Pancreas (tissue), 10 donors: ENCODE results near the gene TOMM40L. TPM values are rescaled to one million over a fixed set of nuclear protein-coding genes. Genes with fewer than 3 reads are reported as not detected.

Experiments
- ATAC-seq, 4 donors: fragments of 200-7000 bp; cut with Tn5 transposase; one replicate each; pipeline versions ENCODE4 v1.8.0 to v1.9.1; 2020; ENCODE audit warnings: mild to moderate bottlenecking in 4 of 4, moderate library complexity in 4 of 4
- DNase-seq, 6 donors: peaks; one replicate each; pipeline ENCODE4 v3.0.0-alpha.2; 2020
- FAIRE-seq: peaks from 2 replicates; lab custom pipeline; 2012; peaks lifted over from hg19 to GRCh38; lab: Jason Lieb, UNC
- H3K27ac ChIP-seq, 4 donors: fragments of 200-600 bp; sonication (generic); 1 replicate in 3 of 4; 2 replicates in 1 of 4; pipeline versions ENCODE4 v1.5.0 to v1.8.0; 2020
- H3K27me3 ChIP-seq, 4 donors: fragments of 200-600 bp; one replicate each; pipeline ENCODE4 v1.8.0; 2021
- H3K36me3 ChIP-seq, 3 donors: fragments of 200-600 bp; sonication (generic) in 1 of 3; one replicate each; pipeline versions ENCODE4 v1.5.0 to v1.8.0; 2020 to 2021
- H3K4me1 ChIP-seq, 3 donors: fragments of 200-600 bp; one replicate each; pipeline ENCODE4 v1.8.0; 2021
- H3K4me3 ChIP-seq, 4 donors: fragments of 200-600 bp; sonication (generic) in 2 of 4; one replicate each; pipeline versions ENCODE4 v1.5.0 to v1.8.0; 2020 to 2021
- H3K9me3 ChIP-seq, 4 donors: fragments of 200-600 bp; one replicate each; pipeline ENCODE4 v1.8.0; 2021
- CTCF ChIP-seq, 4 donors: fragments of 200-600 bp; sonication (generic) in 3 of 4; IDR thresholded peaks; one replicate each; pipeline versions ENCODE4 v1.5.0 to v1.8.0; 2021; ENCODE audit warnings: antibody characterized with exemption in 4 of 4
- WGBS, 2 donors: extraction: QIAGEN DNeasy Blood & Tissue Kit; methylation state at CpG; one replicate each; pipeline ENCODE4 v1.1.7; 2013; 5-methylcytosine and 5-hydroxymethylcytosine counted together
- intact Hi-C, 3 donors: fragments of 100-400 bp; cut with DNase I; formaldehyde crosslinking; loops; one replicate each; pipeline versions ENCODE4 v1.11.1 to v1.14.2; 2022
- polyA plus RNA-seq, 2 donors: library from polyadenylated mRNA; stranded (reverse); fragments of 200-250 nt; gene quantifications; one replicate each; pipeline ENCODE4 v1.2.3, GENCODE V29; 2013
- total RNA-seq, 6 donors: library from RNA; stranded (reverse); fragmentation: NEBNext Ultra II Directional in 4 of 6; extraction: Animal tissue kit (Norgen Biotek cat#: 25700) in 4 of 6; gene quantifications; one replicate each; pipeline versions ENCODE4 v1.2.1 to v1.2.4, GENCODE V29; 2021 to 2023
- donor health status: healthy with polysubstance abuse.
- donor health status: DM: no; HTN: no; CAD: no; lungs with moderate emphysema.
- donor health status: DM: no; HTN: no; CAD: no.
- donor health status: control.
- donor health status: control.
- donor health status: Bipolar disorder and iron deficiency.
- donor health status: DM: yes; HTN: yes; CAD: no.
- donor health status: DM: no; HTN: no; CAD: no.
- donor health status: DM: no; HTN: no; CAD: no.
- donor health status: DM: yes; HTN: yes; CAD: no.

The TOMM40L gene
- total and polyA plus RNA-seq, 8 donors: 1.4 to 5.6 (median 3.1) TPM

GRCh38 chr1:161225178-161225533 is 704 bp upstream of the TOMM40L start:
- H3K4me3 ChIP-seq: no peak overlapping the region
- no peaks in the 10 kb centered on the region for H3K36me3 ChIP-seq
- no peaks in the 10 kb centered on the region for H3K9me3 ChIP-seq
- H3K4me1 ChIP-seq: peaks cover 0 to 11% (median 0%) of the 10 kb centered on the region in 3 donors
- H3K27me3 ChIP-seq: no peaks in the 10 kb centered on the region
- FAIRE-seq: no peak
- ATAC-seq: no peak
- WGBS, 2 donors: 66 to 67% methylated on average over 7 of the region's 7 CpGs
- no peak for TF ChIP-seq CTCF (IDR thresholded peaks at IDR 0.05)
- intact Hi-C loops: loop anchor here in 1 of 3 donors (5.0 to 10.0 kb wide), 2 partner anchors 72 to 150 kb away; no protein-coding TSS in a partner anchor
- no peak for DNase-seq
- peak overlapping the region in 2 of 4 donors; percentile 11 to 26 for H3K27ac ChIP-seq

GRCh38 chr1:161226320-161226711 is 456 bp downstream of the TOMM40L start:
- Histone ChIP-seq H3K4me3 (peak overlapping the region; percentile 30 to 62 (median 42)), H3K27ac (no peak overlapping the region), H3K4me1 (peaks cover 0 to 11% (median 0%) of the 10 kb centered on the region in 3 donors), H3K9me3 (no peaks in the 10 kb centered on the region), H3K36me3 (no peaks in the 10 kb centered on the region), H3K27me3 (no peaks in the 10 kb centered on the region)
- intact Hi-C loops: loop anchor here in 1 of 3 donors (5.0 to 10.0 kb wide), 2 partner anchors 71 to 148 kb away; no protein-coding TSS in a partner anchor
- DNase-seq (no peak), ATAC-seq (no peak), FAIRE-seq (no peak)
- 17 to 24% methylated on average over 14 to 15 of the region's 15 CpGs for WGBS, 2 donors
- no peak for TF ChIP-seq CTCF (IDR thresholded peaks at IDR 0.05)

GRCh38 chr1:161226759-161227158 is 899 bp downstream of the TOMM40L start:
- H3K4me3 ChIP-seq: peak overlapping the region in 3 of 4 donors; percentile 30 to 62 (median 39)
- intact Hi-C loops: loop anchor here in 1 of 3 donors (5.0 to 10.0 kb wide), 2 partner anchors 71 to 148 kb away; no protein-coding TSS in a partner anchor
- ATAC-seq (no peak), FAIRE-seq (no peak), DNase-seq (no peak)
- no peak for TF ChIP-seq CTCF (IDR thresholded peaks at IDR 0.05)
- H3K27ac ChIP-seq: no peak overlapping the region
- no peaks in the 10 kb centered on the region for H3K36me3 ChIP-seq
- WGBS, 2 donors: 59 to 67% methylated on average over 3 of the region's 3 CpGs
- H3K4me1 ChIP-seq: peaks cover 0 to 11% (median 0%) of the 10 kb centered on the region in 3 donors
- no peaks in the 10 kb centered on the region for H3K27me3 ChIP-seq
- H3K9me3 ChIP-seq: no peaks in the 10 kb centered on the region

GRCh38 chr1:161227196-161227871 is 1.5 kb downstream of the TOMM40L start:
- intact Hi-C loops: loop anchor here in 1 of 3 donors (5.0 to 10.0 kb wide), 2 partner anchors 70 to 147 kb away; no protein-coding TSS in a partner anchor
- H3K4me1 ChIP-seq: peaks cover 0 to 11% (median 0%) of the 10 kb centered on the region in 3 donors
- peak overlapping the region in 1 of 4 donors; percentile 26 for H3K4me3 ChIP-seq
- no peaks in the 10 kb centered on the region for H3K9me3 ChIP-seq
- ATAC-seq: peak; percentile 68 to 77 (median 70)
- WGBS, 2 donors: 42 to 50% methylated on average over 11 of the region's 11 CpGs
- no peak for FAIRE-seq
- no peaks in the 10 kb centered on the region for H3K36me3 ChIP-seq
- H3K27me3 ChIP-seq: no peaks in the 10 kb centered on the region
- H3K27ac ChIP-seq: no peak overlapping the region
- DNase-seq: peak; percentile 70 to 93 (median 85)
- TF ChIP-seq CTCF (IDR thresholded peaks at IDR 0.05): peak; percentile 86 to 94 (median 91)

- FAIRE-seq: no peak
- DNase-seq: no peak
Observed at GRCh38 chr1:161228032-161228431, 2.2 kb downstream of the TOMM40L start.

More at GRCh38 chr1:161228032-161228431, 2.2 kb downstream of the TOMM40L start:
- Histone ChIP-seq H3K9me3 (no peaks in the 10 kb centered on the region), H3K27me3 (no peaks in the 10 kb centered on the region), H3K4me3 (no peak overlapping the region), H3K4me1 (peaks cover 0 to 11% (median 0%) of the 10 kb centered on the region in 3 donors), H3K36me3 (no peaks in the 10 kb centered on the region), H3K27ac (no peak overlapping the region)
- intact Hi-C loops: loop anchor here in 1 of 3 donors (5.0 to 10.0 kb wide), 2 partner anchors 69 to 147 kb away; no protein-coding TSS in a partner anchor
- ATAC-seq: no peak
- no peak for TF ChIP-seq CTCF (IDR thresholded peaks at IDR 0.05)
- WGBS, 2 donors: 92% methylated on average over 7 of the region's 7 CpGs
